Nephron progenitor cell (in vitro differentiated cells): ENCODE results near the gene OR2A25.

Experiments used
- DNase-seq: peaks from one replicate; pipeline ENCODE4 v3.0.0; 2021
- H3K27ac Mint-ChIP-seq: 2 replicates; pipeline ENCODE4 v1.8.0; 2021; ENCODE audit warnings: mild to moderate bottlenecking, moderate library complexity, mixed read lengths
- H3K27me3 Mint-ChIP-seq: 2 replicates; pipeline ENCODE4 v1.8.0; 2021; ENCODE audit warnings: mild to moderate bottlenecking, low read depth, mixed read lengths; ENCODE audit not compliant: poor library complexity
- H3K36me3 Mint-ChIP-seq: 2 replicates; pipeline ENCODE4 v1.8.0; 2021; ENCODE audit warnings: low read depth, mixed read lengths
- H3K4me1 Mint-ChIP-seq: 2 replicates; pipeline ENCODE4 v1.8.0; 2021; ENCODE audit warnings: mixed read lengths
- H3K4me3 Mint-ChIP-seq: 2 replicates; pipeline ENCODE4 v1.8.0; 2021; ENCODE audit warnings: mild to moderate bottlenecking, moderate library complexity, mixed read lengths
- H3K9me3 Mint-ChIP-seq: 2 replicates; pipeline ENCODE4 v1.8.0; 2021; ENCODE audit warnings: mild to moderate bottlenecking, moderate library complexity, mixed read lengths
- TF ChIP-seq, protein P1 (sequence below): fragments of 200-600 bp; sonication (generic); IDR thresholded peaks from 2 replicates; pipeline ENCODE4 v1.5.0; 2021; ENCODE audit warnings: antibody characterized with exemption

The OR2A25 gene, protein sequence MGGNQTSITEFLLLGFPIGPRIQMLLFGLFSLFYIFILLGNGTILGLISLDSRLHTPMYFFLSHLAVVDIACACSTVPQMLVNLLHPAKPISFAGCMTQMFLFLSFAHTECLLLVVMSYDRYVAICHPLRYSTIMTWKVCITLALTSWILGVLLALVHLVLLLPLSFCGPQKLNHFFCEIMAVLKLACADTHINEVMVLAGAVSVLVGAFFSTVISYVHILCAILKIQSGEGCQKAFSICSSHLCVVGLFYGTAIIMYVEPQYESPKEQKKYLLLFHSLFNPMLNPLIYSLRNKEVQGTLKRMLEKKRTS

DNA sequence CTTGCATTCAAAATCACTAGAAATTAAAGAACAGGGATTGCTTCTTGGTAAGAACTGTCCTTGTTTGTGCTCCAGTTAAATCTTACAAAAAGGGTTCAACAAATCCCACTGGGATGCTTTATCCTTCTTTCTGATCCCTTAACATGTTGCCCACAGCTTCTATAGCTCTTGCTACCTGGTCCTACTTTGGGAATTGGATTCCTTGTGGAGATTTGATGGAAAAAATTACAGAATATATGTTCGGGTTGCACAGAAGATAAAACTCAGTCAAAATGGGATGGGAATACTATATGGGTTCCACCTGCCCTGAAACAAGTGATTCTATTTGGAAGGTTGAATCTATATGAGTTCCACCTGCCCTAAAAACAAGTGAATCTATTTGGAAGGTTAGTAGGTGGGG is at the start of gene OR2A25:
OR2A25 (plus strand) TSS at position 301 of the 400 bp plus-strand sequence. CDS start 4,409 bp downstream, outside the sequence.
- Mint-ChIP-seq H3K27ac (no peak within 1 kb of the TSS), H3K4me1 (no peaks in the 10 kb centered on the region), H3K36me3 (no peaks in the 10 kb centered on the region), H3K27me3 (peaks cover 11% of the 10 kb centered on the region), H3K9me3 (peaks cover 7% of the 10 kb centered on the region), H3K4me3 (no peak within 1 kb of the TSS)
- DNase-seq, result no peak
- TF ChIP-seq, protein P1, sequence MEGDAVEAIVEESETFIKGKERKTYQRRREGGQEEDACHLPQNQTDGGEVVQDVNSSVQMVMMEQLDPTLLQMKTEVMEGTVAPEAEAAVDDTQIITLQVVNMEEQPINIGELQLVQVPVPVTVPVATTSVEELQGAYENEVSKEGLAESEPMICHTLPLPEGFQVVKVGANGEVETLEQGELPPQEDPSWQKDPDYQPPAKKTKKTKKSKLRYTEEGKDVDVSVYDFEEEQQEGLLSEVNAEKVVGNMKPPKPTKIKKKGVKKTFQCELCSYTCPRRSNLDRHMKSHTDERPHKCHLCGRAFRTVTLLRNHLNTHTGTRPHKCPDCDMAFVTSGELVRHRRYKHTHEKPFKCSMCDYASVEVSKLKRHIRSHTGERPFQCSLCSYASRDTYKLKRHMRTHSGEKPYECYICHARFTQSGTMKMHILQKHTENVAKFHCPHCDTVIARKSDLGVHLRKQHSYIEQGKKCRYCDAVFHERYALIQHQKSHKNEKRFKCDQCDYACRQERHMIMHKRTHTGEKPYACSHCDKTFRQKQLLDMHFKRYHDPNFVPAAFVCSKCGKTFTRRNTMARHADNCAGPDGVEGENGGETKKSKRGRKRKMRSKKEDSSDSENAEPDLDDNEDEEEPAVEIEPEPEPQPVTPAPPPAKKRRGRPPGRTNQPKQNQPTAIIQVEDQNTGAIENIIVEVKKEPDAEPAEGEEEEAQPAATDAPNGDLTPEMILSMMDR, result no peak

DNA sequence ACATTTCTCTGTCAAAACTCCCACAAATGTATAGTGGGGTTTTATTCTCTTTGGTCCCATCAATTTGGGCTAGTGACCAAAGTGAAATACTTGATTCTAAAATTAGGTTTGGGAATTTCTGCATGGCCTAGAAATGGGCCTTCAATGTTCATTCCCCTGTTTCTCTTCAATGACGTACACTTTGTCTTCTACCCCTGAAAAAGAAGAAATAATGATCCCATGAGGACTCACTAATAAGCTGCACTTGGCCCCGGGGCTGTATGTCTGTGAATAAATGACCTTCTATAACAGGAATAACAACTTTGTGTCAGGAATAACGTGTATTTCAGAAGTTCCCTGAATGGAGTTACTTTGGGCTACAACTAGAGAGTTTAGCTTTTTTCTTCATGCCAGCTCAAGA is 49.3 kb upstream of the OR2A25 start:
- Mint-ChIP-seq H3K27ac (no peak overlapping the region), H3K9me3 (no peaks in the 10 kb centered on the region), H3K36me3 (no peaks in the 10 kb centered on the region), H3K4me3 (no peak overlapping the region), H3K27me3 (peaks cover under 1% of the 10 kb centered on the region), H3K4me1 (no peaks in the 10 kb centered on the region)
- no peak for DNase-seq
- TF ChIP-seq, protein P1, result no peak

DNA sequence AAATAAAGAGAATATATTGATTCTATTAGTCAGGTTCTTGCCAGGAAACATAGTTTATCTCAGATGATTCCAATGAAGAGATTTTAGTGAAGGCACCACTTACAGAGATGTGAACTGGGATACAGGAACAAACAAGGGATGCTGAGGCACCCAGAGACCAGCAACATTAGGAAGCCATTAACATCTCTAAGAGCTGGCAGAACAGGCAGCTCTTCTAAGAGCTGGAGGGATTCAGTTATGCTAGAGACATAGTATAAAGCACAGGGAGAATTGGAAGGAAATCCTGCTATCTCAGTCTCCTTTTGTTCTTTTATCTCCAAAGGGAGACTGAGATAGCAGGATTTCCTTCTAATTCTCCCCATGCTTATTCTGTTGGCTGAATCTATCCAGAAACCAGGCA is 47.4 kb upstream of the OR2A25 start:
- no peaks in the 10 kb centered on the region for H3K36me3 Mint-ChIP-seq
- no peak for DNase-seq
- H3K4me3 Mint-ChIP-seq, result no peak overlapping the region
- H3K4me1 Mint-ChIP-seq, result no peaks in the 10 kb centered on the region
- no peaks in the 10 kb centered on the region for H3K9me3 Mint-ChIP-seq
- TF ChIP-seq, protein P1, result no peak
- H3K27ac Mint-ChIP-seq, result no peak overlapping the region
- H3K27me3 Mint-ChIP-seq, result no peaks in the 10 kb centered on the region

DNA sequence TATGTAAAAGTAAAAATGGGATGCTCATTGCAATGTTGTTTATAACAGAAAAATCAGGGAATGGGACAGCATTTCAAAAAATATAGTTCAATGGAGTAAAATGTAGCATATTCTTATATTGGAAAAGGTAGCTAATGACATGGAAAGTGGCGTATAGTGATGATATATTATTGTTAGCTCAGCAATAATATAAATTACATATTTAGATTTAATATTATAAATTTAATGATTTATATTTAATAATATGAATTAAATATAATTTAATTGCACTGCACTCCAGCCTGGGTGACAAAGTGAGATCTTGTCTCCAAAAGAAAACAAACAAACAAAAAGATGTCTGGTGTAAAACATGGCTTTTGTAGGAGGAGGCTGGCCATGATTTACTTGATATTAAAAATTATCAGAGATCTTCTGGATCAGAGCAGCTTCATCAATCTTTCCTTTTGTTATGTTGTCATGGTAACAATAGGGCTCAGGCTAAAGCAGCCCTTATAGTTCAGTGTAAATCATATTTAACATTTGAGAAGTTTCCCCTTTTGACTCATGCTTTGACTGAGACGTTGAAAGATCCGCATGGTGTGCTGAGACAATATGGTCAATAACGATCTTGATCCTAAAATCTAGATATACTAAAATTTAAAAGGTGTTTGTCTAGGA is 46.3 kb upstream of the OR2A25 start:
- Mint-ChIP-seq H3K36me3 (no peaks in the 10 kb centered on the region), H3K4me1 (no peaks in the 10 kb centered on the region), H3K27ac (no peak overlapping the region), H3K27me3 (no peaks in the 10 kb centered on the region), H3K9me3 (no peaks in the 10 kb centered on the region), H3K4me3 (no peak overlapping the region)
- no peak for DNase-seq
- TF ChIP-seq, protein P1, result no peak

DNA sequence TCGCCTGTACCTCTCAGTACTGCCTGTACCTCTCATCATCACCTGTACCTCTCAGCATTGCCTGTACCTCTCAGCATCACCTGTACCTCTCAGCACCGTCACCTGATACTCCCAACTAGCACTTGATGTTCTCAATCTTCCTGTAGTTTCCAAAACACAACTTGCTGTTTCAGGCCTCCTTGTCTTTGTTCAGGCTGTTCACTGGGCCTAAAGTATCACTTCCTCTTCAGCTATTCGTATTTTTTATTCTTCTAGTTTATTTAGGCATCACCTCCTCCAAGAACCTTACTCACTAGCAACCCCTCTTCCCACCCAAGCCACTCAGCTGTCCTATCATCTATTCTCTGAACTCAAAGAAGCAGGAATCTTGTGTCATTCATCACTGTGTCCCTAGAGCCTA is 45.4 kb upstream of the OR2A25 start:
- Mint-ChIP-seq H3K4me1 (no peaks in the 10 kb centered on the region), H3K4me3 (no peak overlapping the region), H3K27ac (no peak overlapping the region), H3K36me3 (no peaks in the 10 kb centered on the region), H3K9me3 (no peaks in the 10 kb centered on the region), H3K27me3 (no peaks in the 10 kb centered on the region)
- no peak for DNase-seq
- TF ChIP-seq, protein P1, result no peak
